ENCODE results near the gene C17orf114.

The C17orf114 gene

GRCh38 chr17:4777969-4778760 is 24.0 kb downstream of the C17orf114 start (continued):
- no peak for TF ChIP-seq KIAA2018 (CRISPR knock-in tag; IDR thresholded peaks at IDR 0.05; ENCODE audit: borderline replicate concordance)
- TF ChIP-seq ZNF543 (CRISPR knock-in tag; IDR thresholded peaks at IDR 0.05), result 0 out of 2 replicates have a peak, but pooled peaks have one; percentile 42
- peak; percentile 86 for TF ChIP-seq NCOA2 (CRISPR knock-in tag; IDR thresholded peaks at IDR 0.05)
- TF ChIP-seq BCLAF1 (IDR thresholded peaks at IDR 0.05), result no peak
- no peak for TF ChIP-seq SOX6 (IDR thresholded peaks at IDR 0.05)
- peak; percentile 66 for TF ChIP-seq SOX6 (CRISPR knock-in tag; IDR thresholded peaks at IDR 0.05)
- peak; percentile 78; the same call in 1 of the 2 replicates for TF ChIP-seq ARID4A (CRISPR knock-in tag; IDR thresholded peaks at IDR 0.05; ENCODE audit: borderline replicate concordance)
- 0 out of 2 replicates have a peak, but pooled peaks have one; percentile 51 for TF ChIP-seq SATB2 (CRISPR knock-in tag; IDR thresholded peaks at IDR 0.05)
- no peak for TF ChIP-seq NONO (IDR thresholded peaks at IDR 0.05)
- TF ChIP-seq NONO (CRISPR knock-in tag; conservative IDR thresholded peaks at IDR 0.05), result peak; percentile 84
- TF ChIP-seq MED1 (CRISPR knock-in tag; IDR thresholded peaks at IDR 0.05), result peak; percentile 93
- TF ChIP-seq ZNF296 (CRISPR knock-in tag; conservative IDR thresholded peaks at IDR 0.05), result no peak
- TF ChIP-seq ZNF292 (CRISPR knock-in tag; IDR thresholded peaks at IDR 0.05; ENCODE audit: borderline replicate concordance, low read depth), result peak; percentile 99
